HUES64 (cell line): ENCODE results near the gene SCGB2B2.

Experiments
- H3K27ac ChIP-seq: 2 replicates; pipeline ENCODE4 v1.7.0; 2013; ENCODE audit warnings: low read depth, low read length, inconsistent platforms
- H3K27me3 ChIP-seq: 2 replicates; pipeline ENCODE4 v1.6.1; 2013; ENCODE audit warnings: mild to moderate bottlenecking, low read length; ENCODE audit not compliant: insufficient read depth
- H3K36me3 ChIP-seq: 2 replicates; pipeline ENCODE4 v1.6.1; 2013; ENCODE audit warnings: mild to moderate bottlenecking, low read length; ENCODE audit not compliant: insufficient read depth
- H3K4me1 ChIP-seq: 2 replicates; pipeline ENCODE4 v1.6.1; 2013; ENCODE audit warnings: mild to moderate bottlenecking, low read length, moderate library complexity; ENCODE audit not compliant: insufficient read depth
- H3K4me3 ChIP-seq: 2 replicates; pipeline ENCODE4 v1.5.1; 2013; ENCODE audit warnings: mild to moderate bottlenecking, low read length, moderate library complexity
- H3K9ac ChIP-seq: 2 replicates; pipeline ENCODE4 v1.6.1; 2013; ENCODE audit warnings: mild to moderate bottlenecking, low read depth, low read length
- H3K9me3 ChIP-seq: 2 replicates; pipeline ENCODE4 v1.6.1; 2013; ENCODE audit warnings: low read depth, low read length; ENCODE audit not compliant: insufficient read depth
- WGBS: fragments of 150-250, 120-280 bp; methylation state at CpG from one replicate; pipeline ENCODE4 v1.1.7; 2013; ENCODE audit warnings: missing lambda C conversion rate; 5-methylcytosine and 5-hydroxymethylcytosine counted together

SCGB2B2 gene

DNA sequence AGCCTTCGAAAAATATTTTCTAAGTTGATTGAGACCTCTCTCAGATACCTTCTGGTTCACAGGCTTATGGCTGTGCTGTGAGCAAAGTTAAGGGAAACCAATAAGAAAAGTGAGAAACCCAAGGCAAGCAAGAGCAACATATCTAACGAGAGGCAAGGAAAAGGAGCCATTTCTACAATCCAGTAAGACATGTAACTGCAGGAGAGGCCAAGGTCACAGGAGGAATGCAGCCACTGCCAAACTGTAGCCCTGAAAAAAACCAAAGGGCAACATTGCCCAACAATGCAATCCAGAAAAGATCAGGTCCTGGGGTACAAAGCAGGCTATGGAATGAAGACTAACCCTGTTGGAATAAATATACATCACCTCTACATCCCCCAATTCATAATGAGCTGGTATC lies 21.3 kb downstream of the SCGB2B2 start:
- Histone ChIP-seq H3K4me1 (no peaks in the 10 kb centered on the region), H3K9me3 (peaks cover 20% of the 10 kb centered on the region; the same call in 1 of the 2 replicates), H3K9ac (no peak overlapping the region), H3K36me3 (no peaks in the 10 kb centered on the region), H3K4me3 (no peak overlapping the region), H3K27me3 (no peaks in the 10 kb centered on the region), H3K27ac (no peak overlapping the region)
- 86% methylated on average over 2 of the region's 2 CpGs for WGBS

DNA sequence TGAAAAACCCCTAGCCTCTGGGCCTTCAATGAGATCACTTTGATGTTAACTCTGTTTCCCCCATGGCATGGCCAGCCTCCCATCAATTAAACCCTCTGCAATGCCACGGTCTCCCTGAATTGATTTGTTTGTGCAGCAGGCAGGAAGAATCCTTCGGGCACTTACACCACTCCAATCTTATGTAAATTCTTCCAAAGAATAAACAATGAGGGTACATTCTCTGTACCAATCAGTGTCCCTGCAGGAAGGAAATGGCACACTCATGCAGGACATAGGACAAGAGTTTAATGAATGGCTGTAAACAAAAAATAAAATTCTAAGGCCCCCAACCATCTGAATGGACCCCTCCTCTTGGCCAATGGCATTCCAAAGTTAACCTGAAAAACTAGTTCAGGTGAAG lies 22.2 kb downstream of the SCGB2B2 start:
- H3K27me3 ChIP-seq = no peaks in the 10 kb centered on the region
- H3K9me3 ChIP-seq = peaks cover 22% of the 10 kb centered on the region; the same call in 1 of the 2 replicates
- H3K4me3 ChIP-seq = no peak overlapping the region
- no peaks in the 10 kb centered on the region for H3K36me3 ChIP-seq
- WGBS = 75% methylated on average over 2 of the region's 2 CpGs
- no peak overlapping the region for H3K9ac ChIP-seq
- no peak overlapping the region for H3K27ac ChIP-seq
- no peaks in the 10 kb centered on the region for H3K4me1 ChIP-seq

DNA sequence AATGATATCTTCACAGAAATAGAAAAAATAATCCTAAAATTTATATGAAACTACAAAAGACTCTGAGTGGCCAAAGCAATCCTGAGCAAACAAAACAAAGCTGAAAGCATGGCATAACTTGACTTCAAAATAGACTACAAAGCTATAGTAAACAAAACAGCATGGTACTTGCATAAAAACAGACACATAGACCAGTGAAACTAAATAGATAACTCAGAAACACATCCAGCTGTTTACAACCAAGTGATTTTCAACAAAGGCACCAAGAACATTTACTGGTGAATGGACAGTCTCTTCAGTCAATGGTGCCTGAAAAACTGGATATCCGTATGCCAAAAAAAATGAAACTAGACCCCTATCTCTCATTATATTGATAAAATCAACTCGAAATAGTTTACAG lies 25.2 kb downstream of the SCGB2B2 start:
- Histone ChIP-seq H3K4me3 (no peak overlapping the region), H3K36me3 (no peaks in the 10 kb centered on the region), H3K4me1 (no peaks in the 10 kb centered on the region), H3K27me3 (no peaks in the 10 kb centered on the region), H3K9ac (no peak overlapping the region), H3K9me3 (peaks cover 22% of the 10 kb centered on the region; the same call in 1 of the 2 replicates), H3K27ac (no peak overlapping the region)
- WGBS = 100% methylated on average over 1 of the region's 2 CpGs

DNA sequence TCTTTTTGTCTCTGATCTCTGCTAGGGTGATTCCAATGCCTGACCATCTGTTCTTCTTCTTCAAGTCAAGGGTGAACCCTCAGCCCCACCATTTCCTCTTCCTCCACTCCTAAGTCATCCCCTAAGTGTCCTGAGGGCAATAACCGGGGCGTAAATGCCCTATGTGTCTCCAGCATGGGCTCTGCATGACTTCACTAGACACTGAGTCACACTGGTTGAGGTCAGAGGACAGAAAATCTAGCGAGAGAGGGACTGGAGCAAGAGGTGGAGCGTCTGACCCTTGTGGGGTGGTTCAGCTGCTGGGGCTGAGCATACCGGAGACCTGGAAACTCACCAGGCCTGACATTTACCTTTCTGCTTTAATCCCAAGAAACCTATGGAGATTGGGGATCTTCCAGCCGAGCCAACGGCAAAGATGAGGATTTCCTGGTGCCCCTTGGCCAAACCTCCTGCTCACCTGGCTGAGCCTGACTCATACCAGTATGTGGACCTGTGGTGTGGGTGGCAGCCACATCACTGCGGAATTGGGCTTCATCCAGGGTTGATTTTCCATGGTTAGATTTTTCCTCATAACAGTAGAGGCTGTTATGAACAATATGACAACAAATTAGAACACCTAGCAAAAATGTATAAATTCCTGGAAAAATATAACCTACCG lies 26.9 kb downstream of the SCGB2B2 start:
- no peaks in the 10 kb centered on the region for H3K27me3 ChIP-seq
- no peaks in the 10 kb centered on the region for H3K4me1 ChIP-seq
- H3K9me3 ChIP-seq = peaks cover 18% of the 10 kb centered on the region; the same call in 1 of the 2 replicates
- no peak overlapping the region for H3K9ac ChIP-seq
- H3K36me3 ChIP-seq = no peaks in the 10 kb centered on the region
- WGBS = 85% methylated on average over 9 of the region's 9 CpGs
- no peak overlapping the region for H3K4me3 ChIP-seq
- no peak overlapping the region for H3K27ac ChIP-seq

DNA sequence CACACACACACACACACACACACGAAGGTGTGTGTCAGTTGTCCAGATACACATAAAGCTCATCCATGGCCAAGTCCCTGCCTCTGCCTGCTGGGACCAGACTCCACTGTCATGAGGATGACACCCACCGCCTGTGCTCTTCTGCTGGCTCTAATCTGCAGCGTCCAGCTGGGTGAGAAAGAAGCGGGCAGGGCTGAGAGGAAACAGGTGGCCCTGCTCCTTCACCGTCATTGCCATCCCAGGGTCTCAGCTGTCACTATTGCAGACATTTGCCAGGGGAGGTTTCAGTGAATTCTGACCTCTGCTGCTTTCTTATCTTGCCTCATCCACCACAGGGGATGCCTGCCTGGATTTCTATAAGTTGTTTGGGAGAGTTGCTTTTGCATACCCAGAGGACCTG lies 31.4 kb downstream of the SCGB2B2 start:
- no peak overlapping the region for H3K27ac ChIP-seq
- no peak overlapping the region for H3K9ac ChIP-seq
- no peaks in the 10 kb centered on the region for H3K4me1 ChIP-seq
- 0 out of 2 replicates have a peak, but pooled peaks cover under 1% of the 10 kb centered on the region for H3K9me3 ChIP-seq
- no peak overlapping the region for H3K4me3 ChIP-seq
- WGBS = 74% methylated on average over 5 of the region's 5 CpGs
- H3K36me3 ChIP-seq = no peaks in the 10 kb centered on the region
- H3K27me3 ChIP-seq = no peaks in the 10 kb centered on the region; the same call in 1 of the 2 replicates

DNA sequence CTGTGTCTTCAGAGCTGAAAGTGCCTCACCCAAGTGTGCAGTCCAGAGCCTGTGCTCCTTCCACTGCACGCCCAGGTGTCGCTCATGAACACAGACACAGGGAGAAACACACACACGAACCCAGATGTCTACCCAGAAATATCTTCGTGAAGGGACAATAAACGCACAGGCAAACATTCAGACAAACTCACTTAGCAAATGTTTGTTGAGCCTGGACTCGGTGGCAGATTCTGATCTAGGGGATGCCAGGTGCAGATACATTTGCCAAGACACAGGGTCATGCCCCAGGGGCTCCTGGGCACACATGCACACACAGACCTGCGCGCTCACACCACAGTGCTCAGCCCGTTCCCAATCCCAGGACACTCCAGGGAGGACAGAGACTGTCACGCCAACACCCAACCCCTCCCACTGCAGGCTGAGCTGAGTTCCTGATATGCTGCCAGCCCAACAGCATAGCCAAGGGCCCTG lies 31.9 kb downstream of the SCGB2B2 start:
- Histone ChIP-seq H3K9me3 (no peaks in the 10 kb centered on the region), H3K36me3 (no peaks in the 10 kb centered on the region), H3K9ac (no peak overlapping the region), H3K27me3 (no peaks in the 10 kb centered on the region; the same call in 1 of the 2 replicates), H3K4me1 (no peaks in the 10 kb centered on the region), H3K4me3 (no peak overlapping the region), H3K27ac (no peak overlapping the region)
- WGBS = 85% methylated on average over 10 of the region's 10 CpGs

DNA sequence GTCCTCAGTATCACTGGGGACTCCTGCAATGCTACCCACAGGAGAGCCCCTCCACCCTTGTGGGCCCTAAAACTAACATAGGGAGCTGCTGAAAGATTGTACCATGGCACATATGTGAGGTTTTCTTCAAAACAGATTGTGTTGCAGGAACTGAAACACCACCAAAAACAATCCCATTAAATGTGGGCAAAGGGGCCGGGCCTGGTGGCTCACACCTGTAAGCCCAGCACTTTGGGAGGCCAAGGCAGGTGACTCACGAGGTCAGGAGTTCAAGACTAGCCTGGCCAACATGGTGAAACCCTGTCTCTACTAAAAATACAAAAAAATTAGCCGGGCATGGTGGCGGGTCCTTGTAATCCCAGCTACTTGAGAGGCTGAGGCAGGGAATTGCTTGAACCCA lies 34.7 kb downstream of the SCGB2B2 start:
- H3K36me3 ChIP-seq = no peaks in the 10 kb centered on the region
- H3K27me3 ChIP-seq = no peaks in the 10 kb centered on the region; the same call in 1 of the 2 replicates
- no peak overlapping the region for H3K4me3 ChIP-seq
- 77% methylated on average over 4 of the region's 4 CpGs for WGBS
- no peaks in the 10 kb centered on the region for H3K4me1 ChIP-seq
- no peaks in the 10 kb centered on the region for H3K9me3 ChIP-seq
- H3K27ac ChIP-seq = no peak overlapping the region
- no peak overlapping the region for H3K9ac ChIP-seq

DNA sequence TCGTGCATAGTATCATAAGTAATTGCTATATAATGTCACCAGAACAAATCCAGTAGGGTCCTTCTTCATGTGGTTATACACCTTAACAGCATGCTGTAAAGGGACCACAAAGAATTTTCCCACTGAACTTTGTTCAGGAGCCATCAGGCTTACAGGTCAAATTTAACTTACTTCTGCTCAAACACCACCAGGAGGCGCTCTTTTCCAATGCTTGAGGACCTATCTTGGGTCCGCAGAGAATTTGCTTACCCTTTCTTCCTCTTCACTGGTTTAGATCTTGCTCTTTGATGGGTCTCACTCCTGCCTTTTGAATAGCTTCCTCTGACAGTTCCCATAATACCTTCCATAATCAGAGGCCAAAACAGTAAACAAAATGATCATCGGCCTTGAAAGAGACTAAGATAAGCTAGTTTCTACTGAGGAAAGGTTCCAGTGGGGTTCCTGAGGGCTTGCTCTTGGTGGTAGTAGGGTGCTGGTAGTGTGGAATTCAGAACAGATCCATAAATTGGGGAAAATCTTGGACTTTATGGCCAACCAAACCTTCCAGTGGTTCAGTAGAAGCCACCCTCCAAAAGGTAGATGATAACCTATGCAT lies 37.4 kb downstream of the SCGB2B2 start:
- no peak overlapping the region for H3K4me3 ChIP-seq
- no peaks in the 10 kb centered on the region for H3K4me1 ChIP-seq
- no peak overlapping the region for H3K9ac ChIP-seq
- H3K27ac ChIP-seq = no peak overlapping the region
- peaks cover 11% of the 10 kb centered on the region for H3K9me3 ChIP-seq
- no peaks in the 10 kb centered on the region; the same call in 1 of the 2 replicates for H3K27me3 ChIP-seq
- H3K36me3 ChIP-seq = no peaks in the 10 kb centered on the region
- WGBS = 35% methylated on average over 4 of the region's 4 CpGs

DNA sequence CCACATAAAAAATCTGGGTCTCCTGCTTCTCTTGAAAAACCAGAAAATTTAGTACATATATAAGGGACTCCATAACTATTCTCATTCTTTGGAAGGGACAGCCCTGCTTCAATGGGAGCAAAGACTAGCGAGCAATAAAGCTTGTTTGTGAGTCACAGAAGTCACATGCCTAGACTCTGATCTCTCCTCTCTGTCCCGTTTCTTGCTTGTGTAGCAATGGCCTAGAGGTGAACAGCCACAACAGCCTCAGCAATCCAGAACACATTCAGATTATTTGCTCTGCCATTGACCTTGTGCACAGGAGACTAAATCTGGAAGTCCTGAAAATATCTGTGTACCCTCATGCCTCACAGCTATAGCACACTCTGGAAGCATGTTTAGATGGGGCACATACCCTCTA lies 43.2 kb downstream of the SCGB2B2 start:
- H3K9me3 ChIP-seq = peaks cover 27% of the 10 kb centered on the region
- no peaks in the 10 kb centered on the region for H3K27me3 ChIP-seq
- WGBS = 89% methylated on average over 2 of the region's 2 CpGs
- no peaks in the 10 kb centered on the region for H3K36me3 ChIP-seq
- no peak overlapping the region for H3K27ac ChIP-seq
- no peaks in the 10 kb centered on the region for H3K4me1 ChIP-seq
- H3K4me3 ChIP-seq = no peak overlapping the region
- no peak overlapping the region for H3K9ac ChIP-seq
